HG03135 (cell line): ENCODE results near the gene TIMM10B.
"Not testable (repeated sequence)": the region's sequence is repeated elsewhere in the genome, so short reads cannot be mapped to it uniquely, and the experiment has no call there.

Experiments
- ATAC-seq: cut with Tn5 transposase; IDR thresholded peaks from one replicate; pipeline ENCODE4 v1.9.1; 2021; ENCODE audit warnings: mild to moderate bottlenecking, moderate library complexity; ENCODE audit not compliant: unreplicated experiment

Gene TIMM10B

GRCh38 chr11:6504166-6504565, 22.9 kb downstream of the TIMM10B start:
- ATAC-seq, result no peak

- ATAC-seq, result no peak
Observed at GRCh38 chr11:6505577-6506240, 24.4 kb downstream of the TIMM10B start.

GRCh38 chr11:6516865-6517264, 35.6 kb downstream of the TIMM10B start:
- no peak for ATAC-seq

- ATAC-seq, result no peak
Observed at GRCh38 chr11:6520265-6520664, 39.0 kb downstream of the TIMM10B start.

- ATAC-seq, result not testable (repeated sequence)
Observed at GRCh38 chr11:6521946-6522345, 40.6 kb downstream of the TIMM10B start.

GRCh38 chr11:6523253-6523652, 42.0 kb downstream of the TIMM10B start:
- ATAC-seq, result no peak

GRCh38 chr11:6526411-6527135, 45.3 kb downstream of the TIMM10B start:
- no peak for ATAC-seq

GRCh38 chr11:6529266-6529665, 48.0 kb downstream of the TIMM10B start:
- ATAC-seq, result no peak

GRCh38 chr11:6530848-6531247, 49.5 kb downstream of the TIMM10B start:
- ATAC-seq, result no peak

- no peak for ATAC-seq
Observed at GRCh38 chr11:6531267-6531752, 50.0 kb downstream of the TIMM10B start.
